ENCODE measurements around the gene CTTNBP2NL.

The CTTNBP2NL gene

GRCh38 chr1:112461200-112461871 lies 65.3 kb downstream of the CTTNBP2NL start:
- Histone ChIP-seq H3K79me2 (ENCODE audit: insufficient read depth, low read length) (no peaks in the 10 kb centered on the region), H3K9me3 (ENCODE audit: insufficient read depth, low read depth, low read length) (no peaks in the 10 kb centered on the region), H3K4me3 (ENCODE audit: low read length, poor library complexity, severe bottlenecking) (no peak overlapping the region), H3F3A (ENCODE audit: low read depth) (no peaks in the 10 kb centered on the region), H3K36me3 (ENCODE audit: insufficient read depth, low read length) (peaks cover 21% of the 10 kb centered on the region; the same call in 1 of the 2 replicates), H3K4me2 (ENCODE audit: low read depth, low read length, poor library complexity, severe bottlenecking) (no peak overlapping the region), H3K9me2 (replicated peaks; ENCODE audit: low read depth, low read length) (no peaks in the 10 kb centered on the region), H3K9ac (ENCODE audit: low read depth, low read length, poor library complexity, severe bottlenecking) (no peak overlapping the region), H3K27me3 (ENCODE audit: insufficient read depth, low read length, poor library complexity, severe bottlenecking) (no peaks in the 10 kb centered on the region), H2AFZ (ENCODE audit: low read length) (no peak overlapping the region), H3K4me1 (ENCODE audit: insufficient read depth, low read length, poor library complexity, severe bottlenecking) (peaks cover 2% of the 10 kb centered on the region), H4K20me1 (ENCODE audit: insufficient read depth, low read length, poor library complexity, severe bottlenecking) (no peaks in the 10 kb centered on the region)
- TF ChIP-seq, protein P1, sequence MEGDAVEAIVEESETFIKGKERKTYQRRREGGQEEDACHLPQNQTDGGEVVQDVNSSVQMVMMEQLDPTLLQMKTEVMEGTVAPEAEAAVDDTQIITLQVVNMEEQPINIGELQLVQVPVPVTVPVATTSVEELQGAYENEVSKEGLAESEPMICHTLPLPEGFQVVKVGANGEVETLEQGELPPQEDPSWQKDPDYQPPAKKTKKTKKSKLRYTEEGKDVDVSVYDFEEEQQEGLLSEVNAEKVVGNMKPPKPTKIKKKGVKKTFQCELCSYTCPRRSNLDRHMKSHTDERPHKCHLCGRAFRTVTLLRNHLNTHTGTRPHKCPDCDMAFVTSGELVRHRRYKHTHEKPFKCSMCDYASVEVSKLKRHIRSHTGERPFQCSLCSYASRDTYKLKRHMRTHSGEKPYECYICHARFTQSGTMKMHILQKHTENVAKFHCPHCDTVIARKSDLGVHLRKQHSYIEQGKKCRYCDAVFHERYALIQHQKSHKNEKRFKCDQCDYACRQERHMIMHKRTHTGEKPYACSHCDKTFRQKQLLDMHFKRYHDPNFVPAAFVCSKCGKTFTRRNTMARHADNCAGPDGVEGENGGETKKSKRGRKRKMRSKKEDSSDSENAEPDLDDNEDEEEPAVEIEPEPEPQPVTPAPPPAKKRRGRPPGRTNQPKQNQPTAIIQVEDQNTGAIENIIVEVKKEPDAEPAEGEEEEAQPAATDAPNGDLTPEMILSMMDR (conservative IDR thresholded peaks at IDR 0.05; ENCODE audit: low read length), result no peak
- no peak for TF ChIP-seq EZH2phosphoT487 (IDR thresholded peaks at IDR 0.05; ENCODE audit: borderline replicate concordance)

DNA sequence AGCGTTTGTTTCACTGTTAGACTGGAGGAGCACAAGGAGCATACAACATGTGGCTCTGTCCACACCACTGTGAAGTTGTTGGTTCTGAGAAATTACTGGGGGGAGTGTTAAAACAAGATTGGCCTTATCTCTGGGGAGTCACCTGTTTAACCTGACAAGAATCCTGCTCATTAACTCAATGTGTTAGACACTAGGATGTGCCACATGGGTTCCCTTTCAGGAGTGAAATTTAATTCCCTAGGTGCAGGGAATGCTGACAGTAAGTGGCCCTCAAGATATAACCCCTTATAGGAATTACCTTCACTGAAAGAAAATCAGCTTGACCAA lies 66.9 kb downstream of the CTTNBP2NL start:
- Histone ChIP-seq H3K9me2 (replicated peaks; ENCODE audit: low read depth, low read length) (no peaks in the 10 kb centered on the region), H3K9me3 (ENCODE audit: insufficient read depth, low read depth, low read length) (no peaks in the 10 kb centered on the region), H3K9ac (ENCODE audit: low read depth, low read length, poor library complexity, severe bottlenecking) (no peak overlapping the region), H3K27me3 (ENCODE audit: insufficient read depth, low read length, poor library complexity, severe bottlenecking) (no peaks in the 10 kb centered on the region), H3F3A (ENCODE audit: low read depth) (no peaks in the 10 kb centered on the region), H3K4me2 (ENCODE audit: low read depth, low read length, poor library complexity, severe bottlenecking) (no peak overlapping the region), H2AFZ (ENCODE audit: low read length) (no peak overlapping the region), H4K20me1 (ENCODE audit: insufficient read depth, low read length, poor library complexity, severe bottlenecking) (no peaks in the 10 kb centered on the region), H3K79me2 (ENCODE audit: insufficient read depth, low read length) (no peaks in the 10 kb centered on the region), H3K4me1 (ENCODE audit: insufficient read depth, low read length, poor library complexity, severe bottlenecking) (peaks cover 6% of the 10 kb centered on the region), H3K36me3 (ENCODE audit: insufficient read depth, low read length) (peaks cover 9% of the 10 kb centered on the region; the same call in 1 of the 2 replicates), H3K4me3 (ENCODE audit: low read length, poor library complexity, severe bottlenecking) (no peak overlapping the region)
- TF ChIP-seq EZH2phosphoT487 (IDR thresholded peaks at IDR 0.05; ENCODE audit: borderline replicate concordance), result no peak
- TF ChIP-seq, protein P1 (conservative IDR thresholded peaks at IDR 0.05; ENCODE audit: low read length), result no peak

- TF ChIP-seq, protein P1 (conservative IDR thresholded peaks at IDR 0.05; ENCODE audit: low read length), result no peak
- no peak for TF ChIP-seq EZH2phosphoT487 (IDR thresholded peaks at IDR 0.05; ENCODE audit: borderline replicate concordance)
- H3K9ac ChIP-seq (ENCODE audit: low read depth, low read length, poor library complexity, severe bottlenecking), result no peak overlapping the region
- H3F3A ChIP-seq (ENCODE audit: low read depth), result no peaks in the 10 kb centered on the region
- no peak overlapping the region for H3K4me3 ChIP-seq (ENCODE audit: low read length, poor library complexity, severe bottlenecking)
- H3K9me3 ChIP-seq (ENCODE audit: insufficient read depth, low read depth, low read length), result no peaks in the 10 kb centered on the region
- no peaks in the 10 kb centered on the region for H3K27me3 ChIP-seq (ENCODE audit: insufficient read depth, low read length, poor library complexity, severe bottlenecking)
- H2AFZ ChIP-seq (ENCODE audit: low read length), result no peak overlapping the region
- no peaks in the 10 kb centered on the region for H3K36me3 ChIP-seq (ENCODE audit: insufficient read depth, low read length)
- no peaks in the 10 kb centered on the region for H3K79me2 ChIP-seq (ENCODE audit: insufficient read depth, low read length)
- H3K4me2 ChIP-seq (ENCODE audit: low read depth, low read length, poor library complexity, severe bottlenecking), result no peak overlapping the region
- no peaks in the 10 kb centered on the region for H4K20me1 ChIP-seq (ENCODE audit: insufficient read depth, low read length, poor library complexity, severe bottlenecking)
- peaks cover 6% of the 10 kb centered on the region for H3K4me1 ChIP-seq (ENCODE audit: insufficient read depth, low read length, poor library complexity, severe bottlenecking)
- no peaks in the 10 kb centered on the region for H3K9me2 ChIP-seq (replicated peaks; ENCODE audit: low read depth, low read length)
These were observed 68.5 kb downstream of the CTTNBP2NL start for GRCh38 chr1:112464501-112464900.
